Measurements from ENCODE around the gene RPP14.
A peak's percentile ranks its signal among the peaks of the same experiment; 100 is the strongest.

Gene RPP14

DNA sequence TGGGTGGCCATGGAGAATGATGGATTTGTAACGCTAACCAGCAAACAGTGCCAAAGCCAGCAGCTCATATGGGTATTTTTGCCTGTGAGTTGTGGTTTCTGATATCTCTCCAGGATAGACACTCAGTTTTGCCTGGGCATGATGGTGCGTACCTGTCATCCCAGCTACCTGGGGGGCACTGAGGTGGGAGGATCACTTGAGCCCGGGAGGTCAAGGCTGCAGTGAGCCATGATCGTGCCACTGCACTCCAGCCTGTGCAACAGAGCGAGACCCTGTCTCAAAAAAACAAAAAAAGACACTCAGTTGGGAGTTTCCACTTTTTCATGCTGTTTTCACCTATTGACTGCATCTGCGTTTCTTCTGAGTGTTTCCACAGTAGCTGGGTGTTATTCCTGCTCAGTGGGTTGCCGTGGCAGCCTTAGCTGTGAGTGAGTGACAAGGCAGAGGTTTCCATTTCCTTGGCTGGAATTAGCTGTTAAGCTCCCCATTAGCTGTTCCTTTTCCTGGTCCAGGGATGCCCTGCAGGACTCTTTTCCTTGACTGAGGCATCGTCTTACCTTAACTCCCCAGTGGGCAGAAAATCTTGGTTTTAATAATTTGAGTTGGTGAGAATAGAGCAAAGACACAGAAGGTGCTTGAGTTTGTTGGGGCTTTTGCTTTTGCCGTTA, 14.2 kb upstream of the RPP14 start:
- no peak overlapping the region for H3K4me3 ChIP-seq (ENCODE audit: low read depth, low read length)

DNA sequence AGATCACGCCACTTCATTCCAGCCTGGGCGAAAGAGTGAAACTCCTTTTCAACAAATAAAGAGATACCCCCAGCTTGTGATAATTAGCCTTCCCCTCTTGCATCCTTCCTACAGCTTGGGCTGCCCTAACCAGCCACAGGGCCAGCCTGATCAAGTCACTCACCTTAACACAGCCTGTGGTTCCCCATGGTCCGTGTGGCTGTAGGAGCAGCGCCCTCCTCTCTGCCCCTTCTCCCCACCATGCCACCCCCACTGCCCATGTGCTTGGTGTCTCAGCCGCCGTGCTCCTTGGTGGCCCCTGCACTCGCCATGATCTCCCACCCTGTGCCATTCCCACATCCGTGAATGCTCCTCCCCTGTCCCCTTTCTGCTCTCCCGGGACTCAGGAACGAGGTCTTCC, 13.2 kb upstream of the RPP14 start:
- no peak overlapping the region for H3K4me3 ChIP-seq (ENCODE audit: low read depth, low read length)

DNA sequence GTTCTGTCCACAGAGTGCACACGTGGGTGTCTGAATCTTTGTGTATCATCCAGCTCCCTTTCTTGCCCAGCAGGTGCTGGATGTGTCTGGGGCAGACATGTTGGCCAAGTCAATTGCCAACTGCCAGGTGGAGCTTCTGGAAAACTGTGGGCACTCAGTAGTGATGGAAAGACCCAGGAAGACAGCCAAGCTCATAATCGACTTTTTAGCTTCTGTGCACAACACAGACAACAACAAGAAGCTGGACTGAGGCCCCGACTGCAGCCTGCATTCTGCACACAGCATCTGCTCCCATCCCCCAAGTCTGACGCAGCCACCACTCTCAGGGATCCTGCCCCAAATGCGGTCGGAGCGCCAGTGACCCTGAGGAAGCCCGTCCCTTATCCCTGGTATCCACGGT, 12.5 kb upstream of the RPP14 start:
- no peak overlapping the region for H3K4me3 ChIP-seq (ENCODE audit: low read depth, low read length)

DNA sequence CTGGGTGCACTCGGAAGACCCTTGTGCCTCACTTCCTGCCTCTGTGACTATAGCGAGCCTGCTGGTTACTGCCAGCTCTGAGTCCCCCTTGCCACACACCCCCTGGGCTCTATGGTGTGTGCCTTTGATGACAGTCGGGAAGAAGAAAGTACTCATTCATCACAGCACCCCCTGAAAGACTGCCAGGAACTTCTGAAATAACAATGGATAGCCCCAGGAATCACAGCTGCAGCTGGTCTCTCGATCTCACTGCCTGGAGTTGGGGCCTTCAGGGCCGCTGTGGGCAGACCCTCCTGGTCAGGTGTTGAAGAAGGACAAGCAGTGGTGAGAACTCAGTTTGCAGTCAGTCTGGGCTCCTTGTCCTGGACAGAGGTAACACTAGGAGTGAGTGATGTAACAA, 9.8 kb upstream of the RPP14 start:
- H3K4me3 ChIP-seq (ENCODE audit: low read depth, low read length), result no peak overlapping the region

DNA sequence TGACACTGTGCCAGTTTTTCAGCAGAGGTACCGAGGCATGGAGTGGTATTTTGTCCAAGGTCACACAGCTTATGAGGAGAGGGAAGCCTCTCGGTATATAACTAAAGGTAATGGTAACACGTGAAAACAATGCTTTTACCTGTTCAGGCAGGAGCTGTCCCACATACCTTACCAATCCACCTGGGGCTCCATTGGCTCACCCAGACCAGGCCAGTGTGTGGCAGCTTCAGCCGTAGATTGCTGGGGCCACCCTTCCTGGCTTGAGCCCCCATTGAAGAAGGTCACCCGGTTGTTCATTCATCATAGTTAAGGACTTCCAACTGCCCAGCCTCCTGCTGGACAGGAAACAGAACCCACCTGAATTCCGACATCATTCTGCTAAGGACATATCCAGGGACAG, 9.2 kb upstream of the RPP14 start:
- H3K4me3 ChIP-seq (ENCODE audit: low read depth, low read length), result no peak overlapping the region

DNA sequence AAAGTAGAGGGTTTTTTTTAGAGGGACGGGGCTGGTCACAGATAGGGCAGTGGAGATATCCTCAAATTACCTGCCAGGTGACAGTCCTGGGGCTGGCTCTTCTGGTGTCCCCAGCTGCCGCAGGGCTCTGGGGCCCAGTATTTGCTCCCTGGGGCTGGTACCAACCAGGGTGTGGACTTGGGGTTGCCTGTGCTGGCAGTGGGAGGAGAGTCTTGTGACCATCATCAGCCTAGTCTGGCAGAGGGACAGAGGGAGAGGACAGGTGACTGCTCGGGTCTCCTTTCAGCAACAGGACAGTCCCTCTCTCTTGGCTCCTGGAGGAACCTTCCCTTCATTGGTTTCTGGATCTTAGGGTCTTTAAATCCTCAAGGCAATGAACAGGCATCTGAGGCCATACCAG, 7.9 kb upstream of the RPP14 start:
- no peak overlapping the region for H3K4me3 ChIP-seq (ENCODE audit: low read depth, low read length)

DNA sequence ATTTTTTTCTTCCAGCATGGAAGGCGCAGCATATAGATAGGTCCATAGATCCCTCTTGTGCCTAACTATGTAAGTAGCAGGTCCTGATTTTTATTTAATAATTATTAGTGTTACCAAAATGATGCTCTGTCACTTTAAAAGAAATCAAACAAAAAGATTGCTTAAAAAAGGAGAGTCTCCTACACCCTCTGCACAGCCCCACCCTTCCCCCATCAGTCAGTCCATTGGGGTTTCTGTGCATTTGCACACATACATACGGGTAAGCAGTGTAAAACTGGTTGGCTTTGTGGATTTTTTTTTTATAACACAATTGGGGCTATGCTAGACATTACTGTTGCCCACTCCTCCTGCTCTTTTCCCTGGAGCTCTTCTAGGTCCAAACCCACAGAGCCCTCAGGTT, 7.0 kb upstream of the RPP14 start:
- no peak overlapping the region for H3K4me3 ChIP-seq (ENCODE audit: low read depth, low read length)

DNA sequence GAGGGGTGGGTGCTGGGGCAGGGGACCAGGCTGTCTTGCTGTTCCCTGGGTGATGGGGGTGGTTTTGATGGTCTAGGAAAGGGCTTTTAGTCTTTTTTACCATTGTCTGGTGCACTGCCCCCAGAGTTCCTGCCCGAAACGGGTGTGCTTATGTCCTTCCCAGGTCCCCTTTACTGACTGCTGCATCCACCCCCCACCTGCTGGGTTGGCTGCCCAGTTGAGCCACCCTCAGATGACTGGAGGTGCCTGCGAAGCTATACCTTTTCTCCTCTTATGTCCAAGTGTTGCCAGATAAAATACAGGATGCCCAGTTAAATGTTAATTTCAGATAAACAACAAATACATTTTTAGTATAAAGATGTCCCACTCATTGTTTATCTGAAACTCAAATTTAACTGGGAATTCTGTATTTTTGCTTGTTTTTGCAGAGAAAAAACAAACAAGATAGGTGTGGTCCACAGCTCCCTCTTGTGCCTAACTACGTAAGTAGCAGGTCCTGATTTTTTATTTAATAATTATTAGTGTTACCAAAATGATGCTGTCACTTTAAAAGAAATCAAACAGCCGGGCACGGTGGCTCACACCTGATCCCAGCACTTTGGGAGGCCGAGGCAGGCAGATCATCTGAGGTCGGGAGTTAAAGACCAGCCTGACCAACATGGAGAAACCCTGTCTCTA, 6.1 kb upstream of the RPP14 start:
- no peak overlapping the region for H3K4me3 ChIP-seq (ENCODE audit: low read depth, low read length)

DNA sequence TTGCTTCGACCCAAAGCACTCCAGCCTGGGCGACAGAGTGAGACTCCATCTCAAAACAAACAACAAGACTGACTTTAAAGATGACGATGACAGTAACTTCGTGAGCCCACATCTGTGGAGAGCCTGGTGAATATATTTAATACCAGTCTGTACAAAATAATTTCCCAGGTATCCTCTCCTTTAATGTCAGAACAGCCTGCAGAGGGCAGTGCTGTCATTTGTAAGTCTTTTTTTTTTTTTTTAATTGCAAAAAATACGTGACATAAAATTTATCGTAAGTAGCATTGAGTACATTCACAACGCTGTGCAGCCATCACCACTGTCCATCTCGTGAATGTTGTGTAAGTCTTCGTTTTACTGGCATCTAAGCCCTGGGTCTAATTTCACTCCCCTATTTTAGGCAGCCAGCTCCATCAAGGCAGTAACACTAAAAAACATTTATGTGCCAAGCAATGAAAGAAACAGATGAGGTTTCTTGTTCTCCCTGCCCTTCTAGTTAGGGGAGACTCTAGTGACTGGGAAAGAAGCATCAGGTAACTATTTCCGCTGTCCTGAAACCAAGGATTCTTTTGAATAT, 1.7 kb downstream of the RPP14 start:
- H3K4me3 ChIP-seq (ENCODE audit: low read depth, low read length), result peak overlapping the region; percentile 90

DNA sequence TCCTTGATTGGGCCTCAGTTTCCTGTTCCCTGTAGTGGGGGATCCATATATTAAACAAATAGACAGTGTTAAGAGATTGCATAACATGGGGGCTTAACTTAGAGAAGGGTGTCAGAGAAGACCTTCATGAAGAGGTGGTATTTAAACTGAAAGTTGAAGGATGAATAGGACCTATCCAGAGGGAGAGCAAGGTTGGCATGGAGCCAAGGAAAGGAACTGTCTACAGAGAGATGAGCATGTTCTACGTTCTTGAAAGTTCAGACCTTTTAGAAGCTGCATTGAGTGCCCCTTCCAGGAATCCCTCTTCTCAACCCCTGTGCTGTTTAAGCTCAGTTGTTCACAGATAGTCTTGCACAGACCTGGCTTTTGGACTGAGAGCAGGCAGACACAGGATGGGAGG, 2.7 kb downstream of the RPP14 start:
- H3K4me3 ChIP-seq (ENCODE audit: low read depth, low read length), result no peak overlapping the region

DNA sequence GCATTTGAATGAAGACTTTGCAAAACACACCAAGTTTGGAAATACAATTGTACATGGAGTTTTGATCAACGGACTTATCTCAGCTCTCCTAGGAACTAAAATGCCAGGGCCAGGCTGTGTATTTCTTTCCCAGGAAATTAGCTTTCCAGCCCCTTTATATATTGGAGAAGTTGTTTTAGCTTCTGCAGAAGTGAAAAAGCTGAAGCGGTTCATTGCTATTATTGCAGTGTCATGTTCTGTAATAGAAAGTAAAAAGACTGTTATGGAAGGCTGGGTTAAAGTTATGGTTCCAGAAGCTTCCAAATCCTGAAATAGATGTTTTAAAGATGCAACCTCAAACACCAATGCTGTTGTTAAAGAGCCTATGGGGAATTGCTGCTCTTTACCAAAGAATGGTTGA, 11.8 kb downstream of the RPP14 start:
- H3K4me3 ChIP-seq (ENCODE audit: low read depth, low read length), result no peak overlapping the region

DNA sequence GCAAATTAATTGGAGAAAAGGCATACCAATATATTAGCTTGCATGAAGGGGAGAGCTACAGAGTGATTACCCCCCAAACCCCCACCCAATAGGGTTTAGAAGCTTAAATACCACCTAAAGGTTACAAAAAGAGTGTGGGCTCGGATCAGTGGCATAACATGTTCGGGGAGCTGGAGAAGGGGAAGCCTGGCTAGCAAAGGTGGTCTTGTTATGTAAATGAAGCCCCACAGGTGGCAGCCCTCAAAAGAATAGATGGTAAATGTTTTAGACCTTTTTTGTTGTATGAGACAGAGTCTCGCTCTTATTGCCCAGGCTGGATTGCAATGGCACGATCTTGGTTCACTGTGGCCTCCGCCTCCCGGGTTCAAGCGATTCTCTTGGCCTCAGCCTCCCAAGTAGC, 15.7 kb downstream of the RPP14 start:
- no peak overlapping the region for H3K4me3 ChIP-seq (ENCODE audit: low read depth, low read length)

DNA sequence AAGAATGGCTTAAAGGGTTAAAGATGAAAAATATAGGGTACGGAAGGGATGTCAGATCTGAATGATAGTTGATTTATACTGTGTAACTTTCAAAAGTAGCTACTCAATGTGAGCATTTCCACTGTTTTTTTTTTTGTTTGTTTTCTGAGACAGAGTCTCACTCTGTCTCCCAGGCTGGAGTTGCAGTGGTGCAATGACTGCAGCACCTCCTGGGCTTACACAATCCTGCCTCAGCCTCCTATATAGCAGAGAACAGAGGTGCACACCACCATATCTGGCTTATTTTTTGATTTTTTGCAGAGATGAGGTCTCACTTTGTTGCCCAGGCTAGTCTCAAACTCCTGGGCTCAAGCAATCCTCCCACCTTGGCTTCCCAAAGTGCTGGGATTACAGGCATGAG, 16.7 kb downstream of the RPP14 start:
- no peak overlapping the region for H3K4me3 ChIP-seq (ENCODE audit: low read depth, low read length)

DNA sequence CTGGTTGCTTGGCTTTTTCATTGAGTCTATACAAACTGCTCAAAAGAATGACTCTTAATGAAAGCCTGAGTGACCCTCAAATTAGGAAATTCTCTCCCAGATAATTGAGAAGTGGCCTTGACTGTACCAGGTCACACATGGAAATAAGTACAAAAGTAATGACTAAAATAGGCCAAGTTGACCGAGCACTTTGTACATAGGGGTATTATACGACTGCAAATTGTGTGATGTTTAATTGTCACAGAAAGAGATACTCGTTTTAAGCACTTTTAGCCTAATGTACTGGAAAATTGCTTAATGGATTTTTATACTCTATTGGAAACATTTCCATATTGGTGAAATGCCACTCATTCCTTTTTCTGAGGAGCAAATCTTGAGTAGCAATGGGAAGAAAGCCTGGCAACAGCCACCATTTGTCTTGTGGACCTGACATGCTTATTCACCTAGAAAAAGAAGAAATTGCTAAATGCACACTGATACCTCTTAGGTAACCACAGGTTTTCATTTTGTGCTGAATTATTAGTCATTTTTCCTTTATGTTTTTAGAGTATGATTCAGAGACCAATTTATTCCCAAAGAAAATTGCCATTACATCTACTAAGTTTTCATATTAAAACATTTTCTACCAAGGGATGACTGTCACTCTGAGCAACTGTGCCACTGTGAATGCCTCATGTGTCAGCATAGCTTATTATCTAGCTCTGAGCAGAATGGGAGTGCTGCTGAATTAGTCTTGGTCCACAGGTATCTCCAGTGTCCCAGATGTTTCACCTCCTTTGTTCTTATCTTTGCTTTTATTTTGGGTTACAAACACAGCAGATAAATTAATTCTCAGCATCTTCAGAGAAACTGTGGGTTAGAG, 17.7 kb downstream of the RPP14 start:
- H3K4me3 ChIP-seq (ENCODE audit: low read depth, low read length), result no peak overlapping the region

DNA sequence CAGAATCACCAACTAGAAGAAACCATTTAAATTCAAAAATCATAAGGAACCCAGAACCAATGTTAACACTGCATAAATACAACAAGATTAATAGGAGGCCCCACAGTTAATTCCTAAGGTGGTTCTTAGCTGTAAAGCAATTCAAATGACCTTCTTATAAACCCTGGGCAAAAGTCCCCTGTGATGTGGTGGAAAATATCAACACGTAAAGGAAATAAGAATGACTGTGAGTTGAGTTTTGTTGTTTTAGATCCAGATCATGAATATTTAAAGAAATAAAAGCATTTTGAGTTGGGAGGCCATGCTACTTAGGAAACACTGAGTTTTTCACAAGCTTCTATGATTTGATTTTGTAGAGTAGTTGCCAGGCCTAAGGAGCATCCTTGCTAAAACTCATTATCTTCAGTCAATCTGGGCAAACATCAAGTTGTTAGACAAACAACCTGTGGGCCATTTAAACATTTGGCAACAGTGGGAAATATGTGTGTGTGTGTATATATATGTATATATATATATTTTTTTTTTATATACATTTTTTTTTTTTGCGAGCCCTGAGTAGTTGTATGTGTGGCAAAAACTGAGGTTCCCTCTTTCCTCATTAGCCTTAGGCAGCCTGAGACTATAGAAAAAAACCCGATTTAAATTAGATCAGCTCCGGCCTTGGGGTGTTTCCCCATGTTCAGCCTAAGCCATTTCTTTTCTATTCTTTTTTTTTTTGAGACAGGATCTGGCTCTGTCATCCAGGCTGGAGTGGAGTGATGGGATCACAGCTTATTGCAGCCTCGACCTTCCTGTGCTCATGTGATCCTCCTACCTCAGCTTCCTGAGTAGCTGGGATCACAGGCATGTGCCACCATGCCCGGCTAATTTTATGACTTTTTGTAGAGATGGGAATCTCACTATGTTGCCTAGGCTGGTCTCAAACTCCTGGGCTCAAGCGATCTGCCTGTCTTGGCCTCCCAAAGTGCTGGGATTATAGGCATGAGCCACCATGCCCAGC, 18.6 kb downstream of the RPP14 start:
- H3K4me3 ChIP-seq (ENCODE audit: low read depth, low read length), result no peak overlapping the region

DNA sequence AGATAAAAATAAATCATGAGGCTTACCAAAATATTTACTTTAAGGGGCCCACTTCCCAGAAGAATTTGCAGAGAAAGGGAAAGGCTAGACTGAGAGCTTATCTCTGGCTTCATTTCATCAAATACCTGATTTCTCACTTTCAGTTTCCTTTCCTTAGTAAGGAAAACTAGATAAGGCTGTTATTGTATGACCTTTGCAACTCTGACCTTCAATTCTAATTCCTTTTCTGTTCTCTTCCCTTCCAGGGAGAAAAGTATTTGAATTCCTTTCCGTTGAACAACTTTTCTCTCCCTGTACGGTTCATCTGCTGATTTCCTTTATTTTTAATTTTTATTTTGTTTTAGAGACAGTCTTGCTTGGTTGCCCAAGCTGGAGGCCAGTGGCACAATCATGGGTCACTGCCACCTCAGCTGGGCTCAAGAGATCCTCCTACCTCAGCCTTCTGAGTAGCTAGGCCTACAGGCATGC, 19.5 kb downstream of the RPP14 start:
- H3K4me3 ChIP-seq (ENCODE audit: low read depth, low read length), result no peak overlapping the region

DNA sequence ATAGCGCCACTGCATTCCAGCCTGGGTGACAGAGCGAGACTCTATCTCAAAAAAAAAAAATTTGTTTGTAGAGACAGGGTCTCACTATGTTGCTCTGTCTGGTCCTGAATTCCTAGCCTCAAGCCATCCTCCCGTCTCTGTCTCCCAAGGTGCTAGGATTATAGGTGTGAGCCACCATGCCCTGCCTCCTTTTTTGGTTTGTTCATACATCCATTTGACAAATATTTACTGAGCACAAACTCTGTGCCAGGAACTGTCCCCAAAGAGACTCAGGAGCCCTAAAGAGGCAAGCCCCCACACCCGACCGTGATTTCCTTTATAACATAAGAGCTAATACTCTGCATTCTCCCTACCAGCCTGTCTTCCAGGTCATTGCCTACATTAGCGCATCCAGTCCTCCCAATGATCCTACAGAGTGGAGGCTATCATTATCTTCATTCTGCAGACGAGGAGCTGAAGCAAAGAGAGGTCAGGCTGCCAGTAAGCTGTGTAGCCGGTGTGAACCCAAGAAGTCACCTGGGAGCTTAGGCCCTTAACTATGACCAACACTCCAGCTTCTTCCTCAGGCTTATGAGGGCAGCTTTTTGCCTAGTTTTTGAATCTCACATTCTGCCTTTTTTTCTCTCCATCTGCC, 20.3 kb downstream of the RPP14 start:
- no peak overlapping the region for H3K4me3 ChIP-seq (ENCODE audit: low read depth, low read length)

DNA sequence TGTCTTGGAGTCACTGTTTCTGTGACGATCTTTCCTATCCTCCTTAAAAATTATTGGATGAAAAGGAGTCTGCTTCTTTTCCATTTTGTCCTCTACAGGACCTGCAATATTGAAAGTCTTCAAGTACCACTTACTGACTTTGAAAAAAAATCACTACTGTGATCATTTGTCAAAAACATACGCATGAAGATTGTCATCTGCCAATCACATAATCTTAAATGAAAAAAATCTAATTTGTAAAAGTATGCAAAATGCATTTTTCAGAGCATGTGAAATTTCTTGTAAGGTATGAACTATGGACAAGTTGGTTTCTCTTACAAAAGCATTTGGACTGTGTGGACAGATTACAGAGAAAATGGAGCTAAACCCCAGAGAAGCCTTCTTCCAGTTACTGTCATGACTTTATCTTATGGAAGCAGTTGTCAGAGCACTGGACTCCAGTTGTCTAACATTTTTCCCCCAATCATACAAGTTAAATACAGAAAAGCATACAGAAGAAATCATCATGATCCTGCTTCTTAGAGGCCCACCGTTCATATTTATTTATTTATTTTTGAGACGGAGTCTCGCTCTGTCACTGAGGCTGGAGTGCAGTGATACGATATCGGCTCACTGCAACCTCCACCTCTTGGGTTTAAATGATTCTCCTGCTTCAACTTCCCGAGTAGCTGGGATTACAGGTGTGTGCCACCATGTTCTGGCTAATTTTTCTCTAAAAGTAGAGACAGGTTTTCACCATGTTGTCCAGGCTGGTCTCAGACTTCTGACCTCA, 23.3 kb downstream of the RPP14 start:
- H3K4me3 ChIP-seq (ENCODE audit: low read depth, low read length), result no peak overlapping the region

DNA sequence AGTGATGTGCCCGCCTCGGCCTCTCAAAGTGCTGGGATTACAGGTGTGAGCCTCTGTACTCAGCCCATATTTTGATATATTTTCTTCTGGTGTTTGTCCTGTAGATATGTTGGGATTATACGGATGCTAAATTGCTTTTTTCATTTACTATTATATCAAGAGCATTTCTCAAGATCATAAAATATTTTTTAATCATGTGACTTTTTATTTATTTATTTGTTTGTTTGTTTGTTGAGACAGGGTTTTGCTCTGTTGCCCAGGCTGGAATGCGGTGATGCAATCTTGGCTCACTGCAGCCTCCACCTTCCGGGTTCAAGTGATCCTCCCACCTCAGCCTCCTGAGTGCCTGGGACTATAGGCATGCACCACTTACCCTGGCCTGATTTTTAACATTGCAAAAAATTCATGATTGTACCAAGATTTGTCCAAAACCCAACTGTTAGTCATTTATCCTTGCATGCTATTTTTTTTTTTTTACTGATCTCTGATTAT, 23.9 kb downstream of the RPP14 start:
- no peak overlapping the region for H3K4me3 ChIP-seq (ENCODE audit: low read depth, low read length)

Measured in iPS-11a (cell line).